M059J (cell line): Measurements from ENCODE around the gene CLCF1. TPM values are rescaled to one million over a fixed set of nuclear protein-coding genes. Genes with fewer than 3 reads are reported as not detected.
A peak's percentile ranks its signal among the peaks of the same experiment; 100 is the strongest.

Experiments
- DNase-seq: peaks from one replicate; pipeline ENCODE4 v3.0.0-alpha.2; 2012; ENCODE audit warnings: low read depth
- total RNA-seq: library from RNA; depleted of rRNA; stranded (reverse); fragments of >200 nt; shearing (Covaris generic); gene quantifications from 2 replicates; pipeline ENCODE4 v1.2.3, GENCODE V29; 2014

Gene CLCF1
- total RNA-seq, 1 experiment from 2014 or later = 22.6 TPM

- DNase-seq = no peak
These were observed 22.3 kb upstream of the CLCF1 start for GRCh38 chr11:67395555-67396258.

GRCh38 chr11:67393990-67394389 lies 20.6 kb upstream of the CLCF1 start:
- no peak for DNase-seq

DNA sequence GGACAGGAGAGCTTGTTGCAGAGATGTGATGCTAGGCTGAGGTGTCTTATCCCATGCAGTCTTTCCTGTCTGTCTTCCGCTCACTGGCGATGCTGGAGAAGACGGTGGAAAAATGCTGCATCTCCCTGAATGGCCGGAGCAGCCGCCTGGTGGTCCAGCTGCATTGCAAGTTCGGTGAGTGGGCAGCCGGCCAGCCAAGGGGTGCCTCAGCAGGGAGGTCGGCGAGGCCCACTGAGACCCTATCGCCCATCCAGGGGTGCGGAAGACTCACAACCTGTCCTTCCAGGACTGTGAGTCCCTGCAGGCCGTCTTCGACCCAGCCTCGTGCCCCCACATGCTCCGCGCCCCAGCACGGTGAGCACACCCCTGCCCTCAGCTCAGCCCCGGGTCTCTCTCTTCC lies 20.0 kb upstream of the CLCF1 start:
- no peak for DNase-seq

DNA sequence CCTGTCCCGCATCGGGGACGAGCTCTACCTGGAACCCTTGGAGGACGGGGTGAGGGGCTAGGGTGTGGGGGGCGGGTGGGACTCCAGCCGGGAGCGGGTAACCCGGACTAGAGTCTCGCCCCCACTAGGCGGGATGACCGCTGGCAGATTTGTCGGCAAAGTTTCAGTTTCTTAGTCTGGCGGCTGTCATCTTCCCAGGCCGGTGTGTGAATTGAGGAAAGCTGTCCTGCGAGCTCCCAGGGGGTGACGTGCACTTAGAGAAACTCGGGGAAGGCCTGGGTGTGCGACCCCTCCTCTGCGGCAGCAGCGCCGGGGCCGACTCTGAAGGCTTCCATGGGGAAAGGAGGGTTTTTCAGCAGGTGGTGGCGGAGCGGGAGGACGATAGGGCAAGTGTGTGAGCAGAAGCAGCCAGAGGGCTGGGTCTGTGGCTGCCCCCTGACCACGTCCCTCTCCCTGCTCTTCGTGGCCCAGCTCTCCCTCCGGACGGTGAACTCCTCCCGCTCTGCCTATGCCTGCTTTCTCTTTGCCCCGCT lies 18.9 kb upstream of the CLCF1 start:
- no peak for DNase-seq

- DNase-seq = peak; percentile 94
These were observed 18.1 kb upstream of the CLCF1 start, which contains the start of gene RAD9A for GRCh38 chr11:67391304-67392182. RAD9A (plus strand) TSS chr11:67391986; CDS start chr11:67392045, 59 bp downstream.

DNA sequence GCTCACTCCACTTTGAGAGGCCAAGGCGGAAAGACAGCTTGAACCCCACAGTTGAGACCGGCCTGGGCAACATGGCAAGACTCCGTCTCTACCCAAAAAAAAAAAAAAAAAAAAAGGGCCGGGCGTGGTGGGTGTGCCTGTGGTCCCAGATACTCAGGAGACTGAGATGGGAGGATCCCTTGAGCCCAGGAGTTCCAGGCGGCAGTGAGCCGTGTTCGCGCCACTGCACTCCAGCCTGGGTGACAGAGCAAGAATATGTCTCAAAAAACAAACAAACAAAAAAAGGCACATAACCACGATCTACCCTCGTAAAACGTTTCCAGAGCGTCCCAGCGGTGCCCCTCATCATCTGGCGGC lies 17.5 kb upstream of the CLCF1 start:
- no peak for DNase-seq

GRCh38 chr11:67389477-67389876 lies 16.1 kb upstream of the CLCF1 start:
- DNase-seq = peak; percentile 38

DNA sequence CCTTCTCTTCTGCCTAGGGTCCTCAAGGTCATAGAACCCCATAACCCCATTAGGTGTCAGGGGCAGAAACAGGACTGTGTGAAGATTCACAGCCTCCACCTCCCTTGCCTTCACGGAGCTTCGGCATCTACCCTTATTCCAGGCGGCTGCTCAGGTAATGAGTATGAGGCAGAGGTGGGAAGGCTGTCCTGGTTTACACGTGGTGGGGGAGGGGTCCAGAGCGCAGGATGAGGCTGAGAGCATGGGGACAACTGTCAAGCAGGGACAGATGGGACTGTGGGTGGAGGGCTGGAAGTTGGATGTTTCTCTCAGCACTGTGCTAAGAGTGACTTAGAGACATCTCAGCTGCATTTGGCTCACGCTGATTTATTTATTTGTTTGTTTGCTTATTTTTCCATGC lies 14.1 kb upstream of the CLCF1 start:
- DNase-seq = no peak

- no peak for DNase-seq
These were observed 13.7 kb upstream of the CLCF1 start for GRCh38 chr11:67387069-67387468.

GRCh38 chr11:67384851-67385366 lies 11.5 kb upstream of the CLCF1 start:
- DNase-seq = peak; percentile 76

DNA sequence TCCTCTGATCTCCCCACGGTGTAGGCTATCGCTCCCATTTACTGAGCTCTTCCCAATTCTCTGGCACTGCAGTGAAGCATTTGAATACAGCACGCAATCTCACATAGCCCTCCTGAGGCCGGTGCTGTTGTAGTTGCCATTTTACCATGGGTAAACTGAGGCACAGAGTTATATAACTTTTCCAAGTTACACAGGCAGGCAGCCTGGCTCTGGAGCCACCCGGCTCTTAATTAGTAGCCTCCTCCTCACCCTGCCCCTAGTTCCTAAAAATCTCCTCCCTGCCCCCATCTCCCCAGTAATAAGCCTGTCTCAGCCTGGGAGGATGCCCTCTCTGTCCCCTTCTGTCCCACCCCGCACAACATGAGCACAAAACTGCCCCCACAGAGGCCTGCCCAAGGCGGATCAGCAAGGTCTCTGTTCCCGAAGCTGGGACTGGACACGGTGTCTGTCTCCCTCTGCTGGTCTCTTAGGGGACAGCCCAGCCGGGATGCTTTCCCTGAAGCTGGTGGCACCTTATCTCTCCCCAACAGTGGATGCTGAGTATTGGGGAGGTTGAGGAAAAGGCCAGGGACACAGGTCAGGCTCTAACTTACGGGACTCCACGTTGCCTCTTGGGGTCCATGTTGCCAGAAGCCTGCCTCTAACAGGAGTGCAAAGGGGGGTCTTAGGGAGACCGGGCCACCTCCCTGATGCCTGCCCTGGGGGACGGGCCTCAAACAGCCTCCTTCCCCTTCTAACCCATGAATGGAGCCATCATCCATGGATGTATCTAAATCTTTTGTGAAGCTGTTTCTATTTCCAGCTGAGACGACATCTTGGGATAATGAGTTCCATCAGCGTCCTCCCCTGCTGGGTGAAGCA lies 9.1 kb upstream of the CLCF1 start:
- peak; percentile 73 for DNase-seq

DNA sequence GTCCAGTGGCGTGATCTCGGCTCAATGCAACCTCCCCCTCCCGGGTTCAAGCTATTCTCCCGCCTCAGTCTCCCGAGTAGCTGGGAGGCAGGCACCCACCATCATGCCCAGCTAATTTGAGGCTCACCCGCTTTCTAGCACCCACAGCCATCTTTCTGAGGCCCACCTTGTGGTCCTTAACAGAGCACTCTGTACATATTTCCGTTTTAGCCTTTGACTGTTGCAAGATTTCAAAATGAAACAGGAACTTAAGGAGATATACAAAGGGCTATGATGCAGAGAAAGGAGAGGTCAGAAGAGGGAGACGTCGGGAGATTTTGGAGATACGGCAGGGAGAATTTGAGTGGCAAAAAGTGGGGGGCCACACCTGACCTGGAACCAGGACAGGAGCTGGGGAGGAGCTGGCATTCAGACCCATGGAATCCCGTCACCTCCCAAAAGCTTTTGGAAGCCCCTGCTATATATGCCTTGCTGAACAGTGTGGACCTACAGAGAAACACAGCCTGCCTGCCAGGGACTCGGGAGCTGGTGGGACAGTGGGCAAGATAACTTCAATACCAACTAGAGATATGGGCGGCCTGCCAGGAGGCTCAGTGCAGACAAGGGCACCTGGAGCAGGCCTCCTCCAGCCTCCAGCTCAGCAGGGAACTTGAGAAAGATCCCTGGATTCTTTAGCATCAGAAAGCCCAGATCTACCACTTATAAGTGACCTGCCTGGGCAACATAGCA lies 8.0 kb upstream of the CLCF1 start:
- DNase-seq = no peak

GRCh38 chr11:67379061-67380058 lies 6.0 kb upstream of the CLCF1 start:
- peak; percentile 83 for DNase-seq

GRCh38 chr11:67378544-67378943 lies 5.1 kb upstream of the CLCF1 start:
- no peak for DNase-seq

DNA sequence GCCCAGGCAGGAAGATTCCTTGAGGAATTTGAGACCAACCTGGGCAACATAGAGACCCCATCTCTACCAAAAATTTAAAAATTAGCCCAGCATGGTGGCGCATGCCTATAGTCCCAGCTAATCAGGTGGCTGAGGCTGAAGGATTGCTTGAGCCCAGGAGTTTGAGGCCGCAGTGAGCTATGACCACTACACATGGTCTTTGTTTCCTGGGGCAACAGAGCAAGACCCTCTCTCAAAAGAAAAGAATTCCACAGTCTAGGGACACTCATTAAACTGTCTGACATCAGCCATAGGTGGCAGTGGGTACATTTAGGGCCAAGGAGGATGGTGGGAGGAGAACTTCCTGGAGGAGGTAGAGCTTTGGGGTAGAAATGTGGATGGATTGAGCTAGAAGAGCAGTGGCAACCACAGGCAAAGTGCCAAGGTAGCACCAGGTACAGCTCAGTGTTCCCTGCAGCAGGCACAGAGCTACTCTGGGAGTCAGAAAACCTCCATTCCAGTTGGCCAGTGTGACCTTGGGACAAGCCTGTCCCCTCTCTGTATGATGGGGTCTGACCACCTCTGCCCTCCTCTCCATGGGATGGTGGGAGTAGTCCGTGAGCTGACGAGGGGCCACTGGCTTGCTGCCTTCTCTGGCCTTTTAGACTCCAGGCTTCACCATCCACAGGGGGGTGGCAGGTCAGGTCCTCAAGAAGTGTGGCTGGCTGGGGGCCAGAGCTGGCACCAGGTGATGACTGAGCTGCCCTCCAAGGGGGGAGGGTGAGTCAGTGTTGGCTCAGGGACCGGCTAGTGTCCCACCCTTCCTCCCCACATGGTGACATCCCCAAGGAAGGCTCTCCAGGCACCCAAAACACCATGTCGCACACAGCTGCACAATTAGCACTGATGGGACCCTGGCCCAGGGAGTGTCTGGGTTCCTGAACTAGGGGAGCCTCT lies 3.7 kb upstream of the CLCF1 start:
- DNase-seq = peak; percentile 44

GRCh38 chr11:67376063-67376820 lies 2.8 kb upstream of the CLCF1 start:
- DNase-seq = no peak

- DNase-seq = peak; percentile 48
These were observed 2.1 kb upstream of the CLCF1 start for GRCh38 chr11:67375320-67376055.
